Stimulated activated CD4-positive, alpha-beta T cell treated with anti-CD3 and anti-CD28 coated beads, Interleukin-12 subunit alpha, Interleukin-12 subunit beta, amount 100 ng/mL, for 4 hours (primary cell): ENCODE measurements around the gene KCNMA1.

Source experiments
- DNase-seq: peaks from one replicate; pipeline ENCODE4 v3.0.0-alpha.2; 2020

Gene KCNMA1

GRCh38 chr10:77313066-77313750 lies 324.4 kb downstream of the KCNMA1 start:
- DNase-seq, result no peak

- no peak for DNase-seq
Observed at GRCh38 chr10:77311186-77311585, 326.4 kb downstream of the KCNMA1 start.

GRCh38 chr10:77310288-77310840 lies 327.2 kb downstream of the KCNMA1 start:
- DNase-seq, result no peak

GRCh38 chr10:77309509-77309908 lies 328.1 kb downstream of the KCNMA1 start:
- DNase-seq, result no peak

- DNase-seq, result no peak
Observed at GRCh38 chr10:77309092-77309491, 328.5 kb downstream of the KCNMA1 start.

GRCh38 chr10:77308084-77308732 lies 329.4 kb downstream of the KCNMA1 start:
- DNase-seq, result no peak

- DNase-seq, result no peak
Observed at GRCh38 chr10:77306666-77307065, 330.9 kb downstream of the KCNMA1 start.

- no peak for DNase-seq
Observed at GRCh38 chr10:77305650-77306632, 331.7 kb downstream of the KCNMA1 start.

- no peak for DNase-seq
Observed at GRCh38 chr10:77304192-77304591, 333.4 kb downstream of the KCNMA1 start.

GRCh38 chr10:77301305-77301730 lies 336.3 kb downstream of the KCNMA1 start:
- no peak for DNase-seq

GRCh38 chr10:77300682-77301302 lies 336.8 kb downstream of the KCNMA1 start:
- DNase-seq, result no peak

GRCh38 chr10:77299320-77299719 lies 338.3 kb downstream of the KCNMA1 start:
- DNase-seq, result no peak

GRCh38 chr10:77297393-77297739 lies 340.2 kb downstream of the KCNMA1 start:
- DNase-seq, result no peak

- DNase-seq, result no peak
Observed at GRCh38 chr10:77296534-77297392, 340.8 kb downstream of the KCNMA1 start.

- DNase-seq, result no peak
Observed at GRCh38 chr10:77293773-77294172, 343.8 kb downstream of the KCNMA1 start.

GRCh38 chr10:77293347-77293746 lies 344.3 kb downstream of the KCNMA1 start:
- DNase-seq, result no peak

GRCh38 chr10:77291596-77292505 lies 345.8 kb downstream of the KCNMA1 start:
- no peak for DNase-seq

GRCh38 chr10:77290528-77291155 lies 347.0 kb downstream of the KCNMA1 start:
- no peak for DNase-seq

- DNase-seq, result no peak
Observed at GRCh38 chr10:77289790-77290189, 347.8 kb downstream of the KCNMA1 start.

- no peak for DNase-seq
Observed at GRCh38 chr10:77289027-77289501, 348.5 kb downstream of the KCNMA1 start.
